Skeletal muscle tissue (tissue), 4 donors: ENCODE results near the gene FGFRL1. TPM values are rescaled to one million over a fixed set of nuclear protein-coding genes. Genes with fewer than 3 reads are reported as not detected.
A peak's percentile ranks its signal among the peaks of the same experiment; 100 is the strongest.

Experiments used
- H3K27ac ChIP-seq: one replicate; pipeline ENCODE4 v1.7.0; 2013; ENCODE audit warnings: mild to moderate bottlenecking, low read depth, low read length, inconsistent platforms
- H3K27me3 ChIP-seq, 3 donors: one replicate each; pipeline ENCODE4 v1.7.0; 2013; ENCODE audit warnings: low read length in 3 of 3; ENCODE audit not compliant: control insufficient read depth in 3 of 3, insufficient read depth in 3 of 3
- H3K36me3 ChIP-seq, 3 donors: one replicate each; pipeline ENCODE4 v1.7.0; 2013; ENCODE audit warnings: low read length in 3 of 3; ENCODE audit not compliant: control insufficient read depth in 3 of 3, insufficient read depth in 3 of 3
- H3K4me1 ChIP-seq, 3 donors: one replicate each; pipeline ENCODE4 v1.7.0; 2013; ENCODE audit warnings: low read length in 3 of 3, mild to moderate bottlenecking in 3 of 3; ENCODE audit not compliant: control insufficient read depth in 3 of 3, insufficient read depth in 3 of 3
- H3K4me3 ChIP-seq, 3 donors: one replicate each; pipeline ENCODE4 v1.7.0; 2013; ENCODE audit warnings: low read length in 3 of 3
- H3K9ac ChIP-seq, 3 donors: one replicate each; pipeline ENCODE4 v1.7.0; 2013; ENCODE audit warnings: low read length in 3 of 3, mild to moderate bottlenecking in 3 of 3, moderate library complexity in 2 of 3, low read depth in 1 of 3
- H3K9me3 ChIP-seq, 3 donors: one replicate each; pipeline ENCODE4 v1.7.0; 2013; ENCODE audit warnings: low read length in 3 of 3; ENCODE audit not compliant: control insufficient read depth in 3 of 3
- total RNA-seq: library from RNA; depleted of rRNA; stranded (reverse); fragments of >200 nt; gene quantifications from one replicate; pipeline ENCODE4 v1.2.3, GENCODE V29; 2014
- donor health status: Osteomylitis.

FGFRL1 gene
- total RNA-seq, 1 donor from 2014 or later: 54.3 TPM

GRCh38 chr4:967113-968104 is 44.0 kb upstream of the FGFRL1 start:
- Histone ChIP-seq H3K4me1 (peaks cover 14 to 20% (median 15%) of the 10 kb centered on the region in 3 donors), H3K27ac (no peak overlapping the region), H3K9ac (no peak overlapping the region), H3K9me3 (no peaks in the 10 kb centered on the region), H3K27me3 (peaks cover 0 to 15% (median 9%) of the 10 kb centered on the region in 3 donors), H3K4me3 (no peak overlapping the region), H3K36me3 (peaks cover 2 to 10% (median 10%) of the 10 kb centered on the region in 3 donors)

GRCh38 chr4:968221-968620 is 43.2 kb upstream of the FGFRL1 start:
- Histone ChIP-seq H3K4me3 (no peak overlapping the region), H3K9me3 (no peaks in the 10 kb centered on the region)

GRCh38 chr4:968621-969394 is 42.6 kb upstream of the FGFRL1 start:
- Histone ChIP-seq H3K27ac (no peak overlapping the region), H3K4me3 (no peak overlapping the region), H3K9ac (no peak overlapping the region), H3K27me3 (peaks cover 0 to 15% (median 9%) of the 10 kb centered on the region in 3 donors), H3K9me3 (no peaks in the 10 kb centered on the region), H3K4me1 (peaks cover 20 to 25% (median 21%) of the 10 kb centered on the region in 3 donors), H3K36me3 (peaks cover 2 to 10% (median 10%) of the 10 kb centered on the region in 3 donors)

More at GRCh38 chr4:968221-968620, 43.2 kb upstream of the FGFRL1 start:
- H3K9ac ChIP-seq: no peak overlapping the region
- H3K27ac ChIP-seq: no peak overlapping the region
- peaks cover 20 to 25% (median 21%) of the 10 kb centered on the region in 3 donors for H3K4me1 ChIP-seq
- peaks cover 0 to 15% (median 9%) of the 10 kb centered on the region in 3 donors for H3K27me3 ChIP-seq
- peaks cover 2 to 10% (median 10%) of the 10 kb centered on the region in 3 donors for H3K36me3 ChIP-seq

- Histone ChIP-seq H3K9ac (no peak overlapping the region), H3K9me3 (no peaks in the 10 kb centered on the region), H3K36me3 (peaks cover 0 to 10% (median 4%) of the 10 kb centered on the region in 3 donors), H3K4me1 (peaks cover 20 to 25% (median 21%) of the 10 kb centered on the region in 3 donors), H3K27ac (no peak overlapping the region), H3K4me3 (no peak overlapping the region), H3K27me3 (peaks cover 0 to 15% (median 9%) of the 10 kb centered on the region in 3 donors)
Measured at GRCh38 chr4:970046-970745, 41.2 kb upstream of the FGFRL1 start.

GRCh38 chr4:970854-971520 is 40.4 kb upstream of the FGFRL1 start:
- Histone ChIP-seq H3K36me3 (peaks cover 0 to 9% (median 2%) of the 10 kb centered on the region in 3 donors), H3K9me3 (no peaks in the 10 kb centered on the region), H3K4me1 (peaks cover 20 to 25% (median 21%) of the 10 kb centered on the region in 3 donors), H3K9ac (peak overlapping the region in 1 of 3 donors; percentile 82), H3K27ac (no peak overlapping the region), H3K27me3 (peaks cover 0 to 15% (median 9%) of the 10 kb centered on the region in 3 donors), H3K4me3 (no peak overlapping the region)

GRCh38 chr4:971666-972500 is 39.5 kb upstream of the FGFRL1 start:
- Histone ChIP-seq H3K27ac (no peak overlapping the region), H3K4me3 (peak overlapping the region; percentile 38 to 82 (median 71)), H3K9ac (peak overlapping the region; percentile 65 to 82 (median 73)), H3K27me3 (peaks cover 0 to 15% (median 9%) of the 10 kb centered on the region in 3 donors), H3K36me3 (no peaks in the 10 kb centered on the region), H3K9me3 (no peaks in the 10 kb centered on the region), H3K4me1 (peaks cover 20 to 25% (median 21%) of the 10 kb centered on the region in 3 donors)

GRCh38 chr4:972651-973424 is 38.6 kb upstream of the FGFRL1 start:
- Histone ChIP-seq H3K27me3 (peaks cover 0 to 12% (median 6%) of the 10 kb centered on the region in 3 donors), H3K4me1 (peaks cover 20 to 25% (median 21%) of the 10 kb centered on the region in 3 donors), H3K9me3 (no peaks in the 10 kb centered on the region), H3K9ac (peak overlapping the region; percentile 65 to 82 (median 73)), H3K36me3 (no peaks in the 10 kb centered on the region), H3K4me3 (peak overlapping the region; percentile 56 to 82 (median 71)), H3K27ac (no peak overlapping the region)
